Adrenal gland (tissue), 12 donors: ENCODE results near the gene UBE2G1. TPM values are rescaled to one million over a fixed set of nuclear protein-coding genes. Genes with fewer than 3 reads are reported as not detected.

Source experiments
- DNase-seq, 7 donors: peaks; one replicate each; pipeline ENCODE4 v3.0.0-alpha.2; 2019 to 2020
- H3K27ac ChIP-seq, 5 donors: fragments of 200-600 bp; sonication (generic) in 4 of 5; 1 replicate in 3 of 5; 2 replicates in 2 of 5; pipeline versions ENCODE4 v1.5.1 to v1.8.0; 2016 to 2020; ENCODE audit warnings: mild to moderate bottlenecking in 1 of 5
- H3K27me3 ChIP-seq: fragments of 200-600 bp; 2 replicates; pipeline ENCODE4 v1.8.0; 2021
- H3K36me3 ChIP-seq, 2 donors: fragments of 200-600 bp; replicated peaks in 1 of 2; 1 replicate in 1 of 2; 2 replicates in 1 of 2; pipeline versions ENCODE4 v1.5.1 to v1.8.0; 2018 to 2022
- H3K4me1 ChIP-seq, 2 donors: fragments of 200-600 bp; replicated peaks in 1 of 2; 1 replicate in 1 of 2; 2 replicates in 1 of 2; pipeline versions ENCODE4 v1.5.1 to v1.8.0; 2018 to 2021
- H3K4me3 ChIP-seq, 4 donors: fragments of 200-600 bp; sonication (generic) in 3 of 4; one replicate each; pipeline ENCODE4 v1.5.1; 2016 to 2018
- H3K9me3 ChIP-seq, 3 donors: fragments of 200-600 bp; sonication (generic) in 1 of 3; replicated peaks in 1 of 3; 1 replicate in 2 of 3; 2 replicates in 1 of 3; pipeline versions ENCODE4 v1.5.1 to v1.8.0; 2016 to 2021
- POLR2A ChIP-seq, 2 donors: fragments of 450-650 bp; IDR thresholded peaks; one replicate each; pipeline ENCODE4 v1.6.1; 2017; ENCODE audit warnings: antibody characterized with exemption in 2 of 2, mild to moderate bottlenecking in 2 of 2, moderate library complexity in 1 of 2
- WGBS, 4 donors: extraction: QIAGEN DNeasy Blood & Tissue Kit in 2 of 4; methylation state at CpG; one replicate each; pipeline versions ENCODE4 v1.1.5 to v1.1.7; 2013 to 2017; 5-methylcytosine and 5-hydroxymethylcytosine counted together
- intact Hi-C, 2 donors: fragments of 100-400 bp; cut with DNase I; formaldehyde crosslinking; loops; one replicate each; pipeline versions ENCODE4 v1.14.1 to v1.15.0; 2022 to 2023
- polyA plus RNA-seq, 3 donors: library from polyadenylated mRNA; stranded (reverse); fragments of 200-250 nt in 2 of 3; fragments of 350-450 nt in 1 of 3; fragmentation: Illumina TruSeq in 1 of 3; extraction: RNeasy Lipid Tissue Mini Kit (QIAGEN cat#74804) in 1 of 3; gene quantifications; one replicate each; pipeline ENCODE4 v1.2.3, GENCODE V29; 2013 to 2014
- total RNA-seq, 9 donors: library from RNA; depleted of rRNA in 4 of 9; stranded (reverse); fragments of >200 nt in 4 of 9; fragments of 120-200 nt in 1 of 9; fragmentation: NEBNext Ultra II Directional in 1 of 9; extraction: Animal tissue kit (Norgen Biotek cat#: 25700) in 1 of 9; gene quantifications; one replicate each; pipeline versions ENCODE4 v1.1.0 to v1.2.4, GENCODE V29; 2013 to 2023
- TF ChIP-seq, protein P1 (sequence below), 6 experiments: fragments of 450-650 bp in 4 of 6; fragments of 200-600 bp in 2 of 6; sonication (generic) in 1 of 6; IDR thresholded peaks; 1 replicate in 5 of 6; 2 replicates in 1 of 6; pipeline versions ENCODE4 v1.5.1 to v1.8.0; 2016 to 2021; ENCODE audit warnings: antibody characterized with exemption in 6 of 6, mild to moderate bottlenecking in 2 of 6, moderate library complexity in 1 of 6
- donor health status: healthy with polysubstance abuse.
- donor health status: Bipolar disorder and iron deficiency.
- donor health status: DM: yes; HTN: yes; CAD: no.
- donor health status: DM: no; HTN: no; CAD: no.
- donor health status: DM: no; HTN: no; CAD: no.
- donor health status: DM: yes; HTN: yes; CAD: no.

The UBE2G1 gene
- total and polyA plus RNA-seq, 12 donors: 7.6 to 63.6 (median 54.7) TPM

- no peak for TF ChIP-seq POLR2A (IDR thresholded peaks at IDR 0.05)
- TF ChIP-seq, protein P1, sequence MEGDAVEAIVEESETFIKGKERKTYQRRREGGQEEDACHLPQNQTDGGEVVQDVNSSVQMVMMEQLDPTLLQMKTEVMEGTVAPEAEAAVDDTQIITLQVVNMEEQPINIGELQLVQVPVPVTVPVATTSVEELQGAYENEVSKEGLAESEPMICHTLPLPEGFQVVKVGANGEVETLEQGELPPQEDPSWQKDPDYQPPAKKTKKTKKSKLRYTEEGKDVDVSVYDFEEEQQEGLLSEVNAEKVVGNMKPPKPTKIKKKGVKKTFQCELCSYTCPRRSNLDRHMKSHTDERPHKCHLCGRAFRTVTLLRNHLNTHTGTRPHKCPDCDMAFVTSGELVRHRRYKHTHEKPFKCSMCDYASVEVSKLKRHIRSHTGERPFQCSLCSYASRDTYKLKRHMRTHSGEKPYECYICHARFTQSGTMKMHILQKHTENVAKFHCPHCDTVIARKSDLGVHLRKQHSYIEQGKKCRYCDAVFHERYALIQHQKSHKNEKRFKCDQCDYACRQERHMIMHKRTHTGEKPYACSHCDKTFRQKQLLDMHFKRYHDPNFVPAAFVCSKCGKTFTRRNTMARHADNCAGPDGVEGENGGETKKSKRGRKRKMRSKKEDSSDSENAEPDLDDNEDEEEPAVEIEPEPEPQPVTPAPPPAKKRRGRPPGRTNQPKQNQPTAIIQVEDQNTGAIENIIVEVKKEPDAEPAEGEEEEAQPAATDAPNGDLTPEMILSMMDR (IDR thresholded peaks at IDR 0.05): no peak
- no peaks in the 10 kb centered on the region for H3K36me3 ChIP-seq
- intact Hi-C loops: no loop called here
- H3K27ac ChIP-seq: no peak overlapping the region
- DNase-seq: no peak
- H3K4me1 ChIP-seq: no peaks in the 10 kb centered on the region
- H3K4me3 ChIP-seq: no peak overlapping the region
- no peaks in the 10 kb centered on the region for H3K27me3 ChIP-seq
- WGBS, 4 donors: 89 to 96% (median 93%) methylated on average over 5 of the region's 5 CpGs
- no peaks in the 10 kb centered on the region for H3K9me3 ChIP-seq
Measured at GRCh38 chr17:4394208-4395110, 28.0 kb upstream of the UBE2G1 start.

DNA sequence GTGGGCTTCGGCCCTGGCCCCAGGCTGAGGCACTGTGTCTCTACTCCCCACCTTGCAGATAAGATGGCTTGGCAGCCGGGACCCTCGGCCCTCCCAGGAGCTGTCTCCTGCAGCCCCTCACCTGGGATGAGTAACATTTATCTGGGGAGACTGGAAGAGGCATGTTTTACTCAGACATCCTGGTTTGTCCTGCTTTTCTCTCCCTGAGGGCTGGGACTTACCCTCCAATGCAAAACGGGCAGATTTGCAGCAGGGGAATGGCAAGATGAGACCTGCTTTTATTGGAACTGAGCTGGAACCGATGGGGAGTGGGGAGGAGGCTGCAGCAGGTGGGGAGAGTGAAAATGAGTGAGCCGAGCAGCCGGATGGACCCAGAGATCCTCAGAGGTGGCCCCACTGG is 27.3 kb upstream of the UBE2G1 start:
- DNase-seq: no peak
- WGBS, 4 donors: 62 to 78% (median 71%) methylated on average over 6 to 7 of the region's 7 CpGs
- H3K9me3 ChIP-seq: no peaks in the 10 kb centered on the region
- TF ChIP-seq POLR2A (IDR thresholded peaks at IDR 0.05): no peak
- TF ChIP-seq, protein P1 (IDR thresholded peaks at IDR 0.05): no peak
- H3K36me3 ChIP-seq: no peaks in the 10 kb centered on the region
- H3K4me1 ChIP-seq: no peaks in the 10 kb centered on the region
- intact Hi-C loops: no loop called here
- no peaks in the 10 kb centered on the region for H3K27me3 ChIP-seq
- H3K4me3 ChIP-seq: no peak overlapping the region
- H3K27ac ChIP-seq: no peak overlapping the region

- Histone ChIP-seq H3K27ac (no peak overlapping the region), H3K27me3 (no peaks in the 10 kb centered on the region), H3K36me3 (no peaks in the 10 kb centered on the region), H3K4me1 (no peaks in the 10 kb centered on the region), H3K4me3 (no peak overlapping the region), H3K9me3 (no peaks in the 10 kb centered on the region)
- TF ChIP-seq, protein P1 (IDR thresholded peaks at IDR 0.05): no peak
- TF ChIP-seq POLR2A (IDR thresholded peaks at IDR 0.05): no peak
- WGBS, 4 donors: 81 to 86% (median 85%) methylated on average over 7 to 8 of the region's 8 CpGs
- no peak for DNase-seq
- intact Hi-C loops: no loop called here
Measured at GRCh38 chr17:4389079-4389478, 22.6 kb upstream of the UBE2G1 start.

- Histone ChIP-seq H3K27ac (no peak overlapping the region), H3K4me1 (no peaks in the 10 kb centered on the region), H3K27me3 (no peaks in the 10 kb centered on the region), H3K36me3 (no peaks in the 10 kb centered on the region), H3K4me3 (no peak overlapping the region), H3K9me3 (no peaks in the 10 kb centered on the region)
- 88 to 93% (median 90%) methylated on average over 5 of the region's 5 CpGs for WGBS, 4 donors
- no peak for DNase-seq
- intact Hi-C loops: no loop called here
- TF ChIP-seq, protein P1 (IDR thresholded peaks at IDR 0.05): no peak
- TF ChIP-seq POLR2A (IDR thresholded peaks at IDR 0.05): no peak
Measured at GRCh38 chr17:4387137-4387536, 20.7 kb upstream of the UBE2G1 start.
